DND-41 (cell line): Measurements from ENCODE around the gene ADAMTSL2.

ENCODE experiments used
- ATAC-seq: fragments of 200-7000 bp; cut with Tn5 transposase; 3 replicates; pipeline ENCODE4 v1.9.1; 2021; ENCODE audit warnings: low read depth; ENCODE audit not compliant: insufficient read depth
- DNase-seq: peaks from one replicate; pipeline ENCODE4 v3.0.0-alpha.2; 2020
- H2AFZ ChIP-seq: 2 replicates; pipeline ENCODE4 v1.6.0; 2012; ENCODE audit warnings: low read depth, low read length
- H3K27ac ChIP-seq: 2 replicates; pipeline ENCODE4 v1.5.1; 2012; ENCODE audit warnings: low read length, inconsistent platforms
- H3K27me3 ChIP-seq: fragments of 200-600 bp; sonication (generic); 2 replicates; pipeline ENCODE4 v1.6.0; 2012; ENCODE audit warnings: low read length, mild to moderate bottlenecking, inconsistent platforms; ENCODE audit not compliant: insufficient read depth, poor library complexity
- H3K36me3 ChIP-seq: 2 replicates; pipeline ENCODE4 v1.5.1; 2012; ENCODE audit warnings: low read length, inconsistent platforms; ENCODE audit not compliant: insufficient read depth
- H3K4me1 ChIP-seq: 2 replicates; pipeline ENCODE4 v1.5.1; 2012; ENCODE audit warnings: mild to moderate bottlenecking, low read length; ENCODE audit not compliant: insufficient read depth
- H3K4me2 ChIP-seq: 2 replicates; pipeline ENCODE4 v1.6.0; 2012; ENCODE audit warnings: mild to moderate bottlenecking, moderate library complexity, low read length, inconsistent platforms; ENCODE audit not compliant: insufficient read depth
- H3K4me3 ChIP-seq, 2 experiments: fragments of 200-600 bp in 1 of 2; shearing (Covaris generic) in 1 of 2; 2 replicates each; pipeline ENCODE4 v1.5.1; 2012 to 2016; ENCODE audit warnings: inconsistent platforms in 2 of 2, low read length in 2 of 2, mild to moderate bottlenecking in 2 of 2, low read depth in 1 of 2, moderate library complexity in 1 of 2
- H3K79me2 ChIP-seq: 2 replicates; pipeline ENCODE4 v1.6.0; 2012; ENCODE audit warnings: low read length, inconsistent platforms; ENCODE audit not compliant: insufficient read depth
- H3K9ac ChIP-seq: 2 replicates; pipeline ENCODE4 v1.6.0; 2012; ENCODE audit warnings: low read depth, mild to moderate bottlenecking, inconsistent platforms, low read length, moderate library complexity
- H3K9me3 ChIP-seq: 2 replicates; pipeline ENCODE4 v1.5.1; 2012; ENCODE audit warnings: low read length, moderate library complexity, mild to moderate bottlenecking, inconsistent platforms; ENCODE audit not compliant: insufficient read depth, severe bottlenecking
- H4K20me1 ChIP-seq: 2 replicates; pipeline ENCODE4 v1.6.0; 2012; ENCODE audit warnings: low read length; ENCODE audit not compliant: insufficient read depth
- CTCF ChIP-seq: IDR thresholded peaks from 2 replicates; pipeline ENCODE4 v1.5.1; 2012; ENCODE audit warnings: borderline replicate concordance, low read length, moderate library complexity, mild to moderate bottlenecking; ENCODE audit not compliant: poor library complexity, severe bottlenecking; ENCODE audit errors: extremely low read depth
- EZH2 ChIP-seq: IDR thresholded peaks from 3 replicates; pipeline ENCODE4 v1.6.1; 2012; ENCODE audit warnings: borderline replicate concordance, low read depth, mild to moderate bottlenecking, moderate library complexity, low read length, inconsistent platforms; ENCODE audit not compliant: severe bottlenecking

Gene ADAMTSL2

GRCh38 chr9:133605856-133606707 is 71.6 kb downstream of the ADAMTSL2 start:
- H3K4me2 ChIP-seq: no peak overlapping the region
- H3K27ac ChIP-seq: no peak overlapping the region
- H2AFZ ChIP-seq: no peak overlapping the region
- no peaks in the 10 kb centered on the region for H3K9me3 ChIP-seq
- H4K20me1 ChIP-seq: no peaks in the 10 kb centered on the region
- H3K79me2 ChIP-seq: no peaks in the 10 kb centered on the region
- no peaks in the 10 kb centered on the region for H3K36me3 ChIP-seq
- no peak overlapping the region for H3K9ac ChIP-seq
- no peaks in the 10 kb centered on the region for H3K27me3 ChIP-seq
- H3K4me3 ChIP-seq: no peak overlapping the region
- DNase-seq (no peak), ATAC-seq (no peak)
- TF ChIP-seq CTCF (no peak), EZH2 (no peak)
- H3K4me1 ChIP-seq: no peaks in the 10 kb centered on the region

GRCh38 chr9:133606708-133607025 is 72.2 kb downstream of the ADAMTSL2 start:
- ATAC-seq (no peak), DNase-seq (no peak)
- Histone ChIP-seq H3K36me3 (no peaks in the 10 kb centered on the region), H3K4me3 (no peak overlapping the region), H3K4me2 (no peak overlapping the region), H3K79me2 (no peaks in the 10 kb centered on the region), H3K9ac (no peak overlapping the region), H4K20me1 (no peaks in the 10 kb centered on the region), H2AFZ (no peak overlapping the region), H3K27ac (no peak overlapping the region), H3K9me3 (no peaks in the 10 kb centered on the region), H3K4me1 (no peaks in the 10 kb centered on the region), H3K27me3 (no peaks in the 10 kb centered on the region)
- TF ChIP-seq CTCF (no peak), EZH2 (no peak)

GRCh38 chr9:133607381-133607780 is 72.9 kb downstream of the ADAMTSL2 start:
- TF ChIP-seq EZH2 (no peak), CTCF (no peak)
- ATAC-seq: no peak
- no peak overlapping the region for H3K9ac ChIP-seq
- no peaks in the 10 kb centered on the region for H3K27me3 ChIP-seq
- H3K4me3 ChIP-seq: no peak overlapping the region
- H2AFZ ChIP-seq: no peak overlapping the region
- no peaks in the 10 kb centered on the region for H3K36me3 ChIP-seq
- H3K4me1 ChIP-seq: no peaks in the 10 kb centered on the region
- H3K79me2 ChIP-seq: no peaks in the 10 kb centered on the region
- no peaks in the 10 kb centered on the region for H3K9me3 ChIP-seq
- H4K20me1 ChIP-seq: no peaks in the 10 kb centered on the region
- DNase-seq: no peak
- no peak overlapping the region for H3K4me2 ChIP-seq
- no peak overlapping the region for H3K27ac ChIP-seq

- Histone ChIP-seq H3K9me3 (no peaks in the 10 kb centered on the region), H3K27me3 (no peaks in the 10 kb centered on the region), H3K27ac (no peak overlapping the region), H3K4me2 (no peak overlapping the region), H3K4me3 (no peak overlapping the region), H4K20me1 (no peaks in the 10 kb centered on the region), H3K79me2 (no peaks in the 10 kb centered on the region), H3K9ac (no peak overlapping the region), H2AFZ (no peak overlapping the region), H3K36me3 (no peaks in the 10 kb centered on the region), H3K4me1 (no peaks in the 10 kb centered on the region)
- no peak for DNase-seq
- no peak for ATAC-seq
- TF ChIP-seq EZH2: no peak
- no peak for TF ChIP-seq CTCF
These were observed 73.5 kb downstream of the ADAMTSL2 start for GRCh38 chr9:133607976-133608375.
